HG02943 (cell line): Measurements from ENCODE around the gene CENPV.
"Not testable (repeated sequence)": the region's sequence is repeated elsewhere in the genome, so short reads cannot be mapped to it uniquely, and the experiment has no call there.

Source experiments
- ATAC-seq: cut with Tn5 transposase; IDR thresholded peaks from one replicate; pipeline ENCODE4 v1.9.1; 2021; ENCODE audit warnings: mild to moderate bottlenecking, low read depth, moderate library complexity; ENCODE audit not compliant: unreplicated experiment

The CENPV gene

GRCh38 chr17:16314859-16315258, 38.4 kb downstream of the CENPV start:
- no peak for ATAC-seq

GRCh38 chr17:16314189-16314588, 39.1 kb downstream of the CENPV start:
- ATAC-seq = no peak

GRCh38 chr17:16313139-16314090, 39.9 kb downstream of the CENPV start:
- no peak for ATAC-seq

- not testable (repeated sequence) for ATAC-seq
Observed at GRCh38 chr17:16312061-16312460, 41.2 kb downstream of the CENPV start.

GRCh38 chr17:16306211-16306610, 47.1 kb downstream of the CENPV start:
- no peak for ATAC-seq

GRCh38 chr17:16304830-16305229, 48.4 kb downstream of the CENPV start:
- no peak for ATAC-seq

- no peak for ATAC-seq
Observed at GRCh38 chr17:16302856-16303255, 50.4 kb downstream of the CENPV start.

- no peak for ATAC-seq
Observed at GRCh38 chr17:16301963-16302855, 51.1 kb downstream of the CENPV start.

- no peak for ATAC-seq
Observed at GRCh38 chr17:16300554-16300953, 52.7 kb downstream of the CENPV start.

- ATAC-seq = no peak
Observed at GRCh38 chr17:16298140-16298662, 55.1 kb downstream of the CENPV start.

- ATAC-seq = no peak
Observed at GRCh38 chr17:16297367-16298139, 55.7 kb downstream of the CENPV start.

- ATAC-seq = not testable (repeated sequence)
Observed at GRCh38 chr17:16296072-16296471, 57.2 kb downstream of the CENPV start.

- ATAC-seq = no peak
Observed at GRCh38 chr17:16294560-16294959, 58.7 kb downstream of the CENPV start.

- no peak for ATAC-seq
Observed at GRCh38 chr17:16293931-16294330, 59.3 kb downstream of the CENPV start.
